OCI-LY3 (cell line): ENCODE data around the gene MXD4.

Experiments used
- CTCF ChIP-seq: fragments of 200-600, 300-600 bp; sonication (generic); IDR thresholded peaks from 2 replicates; pipeline ENCODE4 v1.5.1; 2014; ENCODE audit warnings: antibody characterized with exemption, low read length, low read depth
- EZH2phosphoT487 ChIP-seq: fragments of 200-600 bp; shearing (Covaris generic); IDR thresholded peaks from 2 replicates; pipeline ENCODE4 v1.6.1; 2018; ENCODE audit warnings: antibody characterized with exemption, mixed run types, low read depth

- no peak for TF ChIP-seq CTCF
- no peak for TF ChIP-seq EZH2phosphoT487
Measured at GRCh38 chr4:2256781-2257191, 5.1 kb downstream of the MXD4 start.
